Measurements from ENCODE around the gene GPR37.

GRCh38 chr7:124801330-124801895, 35.8 kb upstream of the GPR37 start:
- TF ChIP-seq CTCF (IDR thresholded peaks at IDR 0.05; ENCODE audit: low read length) (no peak), EZH2 (IDR thresholded peaks at IDR 0.05; ENCODE audit: borderline replicate concordance, low read length) (no peak)

All from OCI-LY1 (cell line).